Transverse colon (tissue), 4 donors: ENCODE measurements around the gene MINDY3.

Experiments
- EP300 ChIP-seq: sonication (generic); formaldehyde crosslinking; IDR thresholded peaks from one replicate; pipeline ENCODE4 v1.6.1; 2017; ENCODE audit warnings: antibody characterized with exemption, low read depth
- POLR2A ChIP-seq: fragments of 450-650 bp; IDR thresholded peaks from one replicate; pipeline ENCODE4 v1.6.1; 2016; ENCODE audit warnings: antibody characterized with exemption, mild to moderate bottlenecking, moderate library complexity
- POLR2AphosphoS5 ChIP-seq, 3 donors: sonication (generic); formaldehyde crosslinking; IDR thresholded peaks; one replicate each; pipeline ENCODE4 v1.6.1; 2016; ENCODE audit warnings: antibody characterized with exemption in 3 of 3
- TF ChIP-seq, protein P1 (sequence below), 5 experiments: fragments of 200-600 bp in 3 of 5; fragments of 450-650 bp in 2 of 5; sonication (generic) in 3 of 5; IDR thresholded peaks; 1 replicate in 2 of 5; 2 replicates in 3 of 5; pipeline ENCODE4 v1.5.1; 2016 to 2017; ENCODE audit warnings: antibody characterized with exemption in 5 of 5, inconsistent platforms in 3 of 5, mild to moderate bottlenecking in 2 of 5, moderate library complexity in 1 of 5

DNA sequence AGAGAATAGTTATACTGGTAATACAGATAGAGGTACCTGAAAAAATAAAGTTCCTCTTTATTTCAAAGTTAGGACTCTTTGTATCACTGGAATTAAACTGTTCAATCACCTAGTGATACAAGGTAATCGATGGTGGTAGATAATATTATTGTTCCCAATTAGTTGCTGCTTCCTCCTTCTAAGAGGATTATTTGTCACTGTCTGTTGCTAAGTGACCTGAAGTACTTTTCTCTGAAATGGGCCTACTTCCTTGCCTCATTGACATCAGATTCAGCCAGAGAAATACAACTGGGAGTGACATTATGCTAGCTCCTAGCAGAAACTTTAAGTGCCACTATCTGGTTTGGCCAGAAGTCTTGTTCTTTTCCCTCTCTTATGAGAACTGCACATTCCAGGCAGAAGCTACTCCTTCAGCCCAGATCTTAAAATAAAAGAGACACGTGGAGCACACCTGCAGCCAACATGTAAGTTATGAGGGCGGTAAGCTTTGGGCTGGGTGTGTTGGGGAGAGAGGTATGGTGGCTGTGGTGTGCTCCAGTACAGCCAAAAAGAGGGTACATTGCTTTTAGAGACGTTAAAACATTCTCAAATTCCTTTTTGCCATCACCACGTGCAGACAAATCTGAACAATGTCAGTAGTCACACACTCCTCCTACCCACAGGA lies 54.8 kb downstream of the MINDY3 start:
- no peak for TF ChIP-seq EP300
- TF ChIP-seq, protein P1, sequence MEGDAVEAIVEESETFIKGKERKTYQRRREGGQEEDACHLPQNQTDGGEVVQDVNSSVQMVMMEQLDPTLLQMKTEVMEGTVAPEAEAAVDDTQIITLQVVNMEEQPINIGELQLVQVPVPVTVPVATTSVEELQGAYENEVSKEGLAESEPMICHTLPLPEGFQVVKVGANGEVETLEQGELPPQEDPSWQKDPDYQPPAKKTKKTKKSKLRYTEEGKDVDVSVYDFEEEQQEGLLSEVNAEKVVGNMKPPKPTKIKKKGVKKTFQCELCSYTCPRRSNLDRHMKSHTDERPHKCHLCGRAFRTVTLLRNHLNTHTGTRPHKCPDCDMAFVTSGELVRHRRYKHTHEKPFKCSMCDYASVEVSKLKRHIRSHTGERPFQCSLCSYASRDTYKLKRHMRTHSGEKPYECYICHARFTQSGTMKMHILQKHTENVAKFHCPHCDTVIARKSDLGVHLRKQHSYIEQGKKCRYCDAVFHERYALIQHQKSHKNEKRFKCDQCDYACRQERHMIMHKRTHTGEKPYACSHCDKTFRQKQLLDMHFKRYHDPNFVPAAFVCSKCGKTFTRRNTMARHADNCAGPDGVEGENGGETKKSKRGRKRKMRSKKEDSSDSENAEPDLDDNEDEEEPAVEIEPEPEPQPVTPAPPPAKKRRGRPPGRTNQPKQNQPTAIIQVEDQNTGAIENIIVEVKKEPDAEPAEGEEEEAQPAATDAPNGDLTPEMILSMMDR (IDR thresholded peaks at IDR 0.05), result no peak
- TF ChIP-seq POLR2A, result no peak
- no peak for TF ChIP-seq POLR2AphosphoS5 (IDR thresholded peaks at IDR 0.05)
